GM18870 (cell line): ENCODE data around the gene FOXN3.

ENCODE experiments used
- ATAC-seq: cut with Tn5 transposase; IDR thresholded peaks from one replicate; pipeline ENCODE4 v1.9.1; 2021; ENCODE audit warnings: moderate library complexity; ENCODE audit not compliant: unreplicated experiment

FOXN3 gene

GRCh38 chr14:89110110-89110509, 306.9 kb downstream of the FOXN3 start:
- no peak for ATAC-seq

GRCh38 chr14:89108608-89109007, 308.4 kb downstream of the FOXN3 start:
- ATAC-seq, result no peak

- no peak for ATAC-seq
These were observed 309.4 kb downstream of the FOXN3 start for GRCh38 chr14:89107626-89108025.
